GM12892 (cell line): ENCODE results near the gene C17orf113.
"Not testable (repeated sequence)": the region's sequence is repeated elsewhere in the genome, so short reads cannot be mapped to it uniquely, and the experiment has no call there.

Source experiments
- POLR2A ChIP-seq: IDR thresholded peaks from 2 replicates; pipeline ENCODE4 v1.6.1; 2011; ENCODE audit warnings: low read depth, low read length, control low read depth
- POLR2AphosphoS5 ChIP-seq: IDR thresholded peaks from 2 replicates; pipeline ENCODE4 v1.6.1; 2011; ENCODE audit warnings: low read depth, low read length, control low read depth

DNA sequence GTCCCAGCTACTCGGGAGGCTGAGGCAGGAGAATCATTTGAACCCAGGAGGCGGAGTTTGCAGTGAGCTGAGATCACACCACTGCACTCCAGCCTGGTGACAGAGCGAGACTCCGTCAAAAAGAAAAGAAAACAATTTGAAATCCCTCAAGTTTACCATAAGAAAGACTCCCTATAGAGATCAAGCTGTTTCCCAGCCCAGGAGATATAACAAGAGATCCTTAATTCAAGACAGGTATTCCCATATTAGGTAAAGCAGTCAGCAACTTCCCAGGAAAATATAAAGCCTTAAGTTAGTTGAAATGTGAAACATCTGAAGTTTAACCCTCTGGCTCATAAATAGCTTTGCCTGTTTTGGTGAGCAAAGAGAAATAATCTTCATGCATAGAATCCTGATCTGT lies 38.0 kb downstream of the C17orf113 start:
- TF ChIP-seq POLR2AphosphoS5, POLR2A: not testable (repeated sequence)
